Measurements from ENCODE around the gene PRPF40A. TPM values are rescaled to one million over a fixed set of nuclear protein-coding genes. Genes with fewer than 3 reads are reported as not detected.
A peak's percentile ranks its signal among the peaks of the same experiment; 100 is the strongest.

Gene PRPF40A
- total and polyA plus RNA-seq, 9 of the 15 experiments (the other 6 are each of a cell fraction or from before 2014, with no cell fraction given), result 168 to 304 (median 264) TPM

GRCh38 chr2:152715112-152715511 is 2.1 kb downstream of the PRPF40A start:
- Histone ChIP-seq H4K20me1 (replicated peaks; ENCODE audit: control insufficient read depth, insufficient read depth, low read length) (no peaks in the 10 kb centered on the region), H2AFZ (ENCODE audit: low read depth, low read length) (no peak overlapping the region), H3K4me3 (peak overlapping the region; percentile 79; the same call in 1 of the 2 replicates), H3K79me2 (ENCODE audit: control insufficient read depth, insufficient read depth, low read length) (peaks cover 89% of the 10 kb centered on the region), H3K4me1 (replicated peaks in 1 of 2; ENCODE audit: control insufficient read depth in 2 of 2, insufficient read depth in 2 of 2, low read length in 2 of 2) (peaks cover 0 to 3% of the 10 kb centered on the region in 2 experiments; a peak in 2 of 5 replicates), H3K9me3 (replicated peaks; ENCODE audit: control insufficient read depth, insufficient read depth, low read depth, low read length) (no peaks in the 10 kb centered on the region), H3K4me2 (ENCODE audit: insufficient read depth, low read length) (no peak overlapping the region), H3K36me3 (ENCODE audit: control insufficient read depth, insufficient read depth, low read length) (peaks cover 56% of the 10 kb centered on the region), H3K9ac (ENCODE audit: insufficient read depth in 1 of 2, low read depth in 2 of 2, low read length in 2 of 2) (no peak overlapping the region), H3K27me3 (ENCODE audit: control insufficient read depth in 2 of 2, insufficient read depth in 2 of 2, low read length in 2 of 2) (no peaks in the 10 kb centered on the region), H3K9me1 (ENCODE audit: control insufficient read depth, insufficient read depth, low read length) (no peaks in the 10 kb centered on the region), H3K27ac (ENCODE audit: extremely low read depth, low read depth, low read length) (no peak overlapping the region)
- intact Hi-C loops (cut with micrococcal nuclease) (loop anchor here (5.0 kb wide), 2 partner anchors 538 to 1428 kb away; partner anchors contain the start of genes NMI and STAM2), in situ Hi-C loops (cut with MboI) (no loop called here)
- no peak for ATAC-seq
- TF ChIP-seq MAFK (IDR thresholded peaks at IDR 0.05; ENCODE audit: low read length) (peak; percentile 91), ZNF316 (IDR thresholded peaks at IDR 0.05) (peak; percentile 97), LCOR (CRISPR knock-in tag; IDR thresholded peaks at IDR 0.05) (no peak), C11orf30 (IDR thresholded peaks at IDR 0.05; ENCODE audit: low read depth) (peak; percentile 91), SMARCB1 (IDR thresholded peaks at IDR 0.05; ENCODE audit: insufficient read length, low read depth) (no peak), RBFOX2 (IDR thresholded peaks at IDR 0.05; ENCODE audit: low read depth, low read length) (peak; percentile 50; the same call in 1 of the 2 replicates), MAFG (tag; conservative IDR thresholded peaks at IDR 0.05) (peak; percentile 89), MAFF (IDR thresholded peaks at IDR 0.05; ENCODE audit: low read length) (peak; percentile 93)
- ChIA-PET POLR2A (interaction anchor here (1.1 to 1.5 kb wide), 2 partner anchors 9 to 46 kb away, joined by 3 read pairs; no protein-coding TSS in a partner anchor), CTCF (ENCODE audit: low intra/inter-chr PET ratio) (interaction anchor here (1.3 kb wide), 1 partner anchor 26 kb away, joined by 5 read pairs; no protein-coding TSS in a partner anchor)
- FAIRE-seq, result no peak
- WGBS (ENCODE audit: insufficient coverage, low coverage, missing lambda C conversion rate), result 63% methylated on average over 1 of the region's 1 CpG
- no TSS peak for BruUV-seq (replicated peaks)
- no peak for DNase-seq (ENCODE audit: extremely low read depth in 1 of 4, low spot score in 3 of 4)
